Right lobe of liver (tissue), 6 donors: ENCODE measurements around the gene RAB3IL1. TPM values are rescaled to one million over a fixed set of nuclear protein-coding genes. Genes with fewer than 3 reads are reported as not detected.

ENCODE experiments used
- ATAC-seq, 4 donors: fragments of 200-7000 bp; cut with Tn5 transposase; one replicate each; pipeline ENCODE4 v1.9.1; 2020; ENCODE audit warnings: mild to moderate bottlenecking in 4 of 4, moderate library complexity in 4 of 4
- DNase-seq, 3 donors: peaks; one replicate each; pipeline ENCODE4 v3.0.0-alpha.2; 2020
- H3K27ac ChIP-seq, 3 donors: fragments of 200-600 bp; one replicate each; pipeline ENCODE4 v1.8.0; 2022
- H3K27me3 ChIP-seq, 2 donors: fragments of 200-600 bp; one replicate each; pipeline ENCODE4 v1.8.0; 2022
- H3K36me3 ChIP-seq, 4 donors: fragments of 200-600 bp; sonication (generic) in 1 of 4; one replicate each; pipeline versions ENCODE4 v1.5.1 to v1.8.0; 2017 to 2022; ENCODE audit warnings: control low read depth in 1 of 4
- H3K4me1 ChIP-seq, 4 donors: fragments of 200-600 bp; sonication (generic) in 1 of 4; one replicate each; pipeline versions ENCODE4 v1.5.1 to v1.8.0; 2017 to 2022; ENCODE audit warnings: control low read depth in 1 of 4
- H3K4me3 ChIP-seq, 3 donors: fragments of 200-600 bp; one replicate each; pipeline ENCODE4 v1.8.0; 2022
- H3K9me3 ChIP-seq, 4 donors: fragments of 200-600 bp; sonication (generic) in 1 of 4; one replicate each; pipeline versions ENCODE4 v1.5.1 to v1.8.0; 2017 to 2022; ENCODE audit warnings: control low read depth in 1 of 4
- POLR2A ChIP-seq: fragments of 450-650 bp; IDR thresholded peaks from one replicate; pipeline ENCODE4 v1.6.1; 2017; ENCODE audit warnings: antibody characterized with exemption, mild to moderate bottlenecking
- WGBS: methylation state at CpG from one replicate; pipeline ENCODE4 v1.1.6; 2018; ENCODE audit warnings: low coverage, low lambda C conversion rate; ENCODE audit not compliant: insufficient coverage; ENCODE audit errors: missing lambda C conversion rate; 5-methylcytosine and 5-hydroxymethylcytosine counted together
- intact Hi-C, 2 donors: fragments of 100-400 bp; cut with DNase I; formaldehyde crosslinking; loops; one replicate each; pipeline versions ENCODE4 v1.11.2 to v1.14.1; 2022
- total RNA-seq, 6 experiments: library from RNA; depleted of rRNA in 2 of 6; stranded (reverse); fragments of >200 nt in 2 of 6; fragmentation: NEBNext Ultra II Directional in 3 of 6; extraction: Animal tissue kit (Norgen Biotek cat#: 25700) in 3 of 6; gene quantifications; one replicate each; pipeline versions ENCODE4 v1.1.0 to v1.2.4, GENCODE V29; 2016 to 2023
- TF ChIP-seq, protein P1 (sequence below), 4 donors: fragments of 200-600 bp in 3 of 4; fragments of 450-650 bp in 1 of 4; IDR thresholded peaks; one replicate each; pipeline versions ENCODE4 v1.5.1 to v1.8.0; 2016 to 2022; ENCODE audit warnings: antibody characterized with exemption in 4 of 4, mild to moderate bottlenecking in 2 of 4
- donor health status: DM: no; HTN: yes; CAD: no.
- donor health status: DM: no; HTN: no; CAD: no.
- donor health status: DM: no; HTN: no; CAD: no.
- donor health status: DM: no; HTN: yes; CAD: no.
- donor health status: DM: no; HTN: yes; CAD: no.

Gene RAB3IL1
- total RNA-seq, 6 experiments from 2014 or later: 3.2 to 9.1 (median 4.2) TPM

DNA sequence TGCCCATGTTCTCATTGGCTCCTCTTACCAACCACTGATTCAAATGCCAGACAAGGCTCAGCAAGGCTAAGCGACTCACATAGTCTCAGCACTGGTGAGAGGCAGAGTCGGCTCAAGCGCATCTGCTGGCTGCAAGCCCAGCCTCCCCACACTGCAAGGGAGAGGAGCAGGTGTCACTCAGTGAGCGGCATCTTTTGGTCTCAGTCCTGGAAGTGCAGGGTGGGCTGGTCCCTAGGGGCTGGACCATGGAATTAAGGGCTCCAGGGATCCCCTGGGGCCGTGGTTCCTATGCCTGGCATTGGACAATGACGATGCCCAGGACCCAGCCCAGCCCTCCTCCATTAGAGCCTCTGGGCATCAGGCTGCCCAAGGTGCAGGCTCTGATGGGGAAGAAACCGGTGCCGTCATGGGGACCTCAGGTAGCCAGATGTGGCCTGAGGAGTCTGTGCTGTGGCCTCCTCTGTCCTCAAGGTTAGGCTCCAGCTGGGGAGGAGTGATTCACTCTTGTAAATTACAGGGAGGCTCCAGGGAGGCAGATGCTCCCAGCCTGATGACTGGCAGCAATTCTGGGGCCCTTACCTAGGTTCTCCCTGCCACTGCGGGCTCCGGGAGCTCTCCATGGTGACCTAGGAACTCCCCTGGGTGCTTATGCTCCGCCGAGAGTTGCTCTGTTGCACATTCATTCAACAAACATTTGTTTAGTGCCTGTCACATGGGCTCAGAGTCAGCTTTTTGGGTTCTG, 61.3 kb downstream of the RAB3IL1 start:
- Histone ChIP-seq H3K4me3 (no peak overlapping the region), H3K27ac (no peak overlapping the region), H3K36me3 (peaks cover 0 to 5% (median 0%) of the 10 kb centered on the region in 4 donors), H3K9me3 (no peaks in the 10 kb centered on the region), H3K4me1 (no peaks in the 10 kb centered on the region), H3K27me3 (no peaks in the 10 kb centered on the region)
- TF ChIP-seq POLR2A: no peak
- TF ChIP-seq, protein P1, sequence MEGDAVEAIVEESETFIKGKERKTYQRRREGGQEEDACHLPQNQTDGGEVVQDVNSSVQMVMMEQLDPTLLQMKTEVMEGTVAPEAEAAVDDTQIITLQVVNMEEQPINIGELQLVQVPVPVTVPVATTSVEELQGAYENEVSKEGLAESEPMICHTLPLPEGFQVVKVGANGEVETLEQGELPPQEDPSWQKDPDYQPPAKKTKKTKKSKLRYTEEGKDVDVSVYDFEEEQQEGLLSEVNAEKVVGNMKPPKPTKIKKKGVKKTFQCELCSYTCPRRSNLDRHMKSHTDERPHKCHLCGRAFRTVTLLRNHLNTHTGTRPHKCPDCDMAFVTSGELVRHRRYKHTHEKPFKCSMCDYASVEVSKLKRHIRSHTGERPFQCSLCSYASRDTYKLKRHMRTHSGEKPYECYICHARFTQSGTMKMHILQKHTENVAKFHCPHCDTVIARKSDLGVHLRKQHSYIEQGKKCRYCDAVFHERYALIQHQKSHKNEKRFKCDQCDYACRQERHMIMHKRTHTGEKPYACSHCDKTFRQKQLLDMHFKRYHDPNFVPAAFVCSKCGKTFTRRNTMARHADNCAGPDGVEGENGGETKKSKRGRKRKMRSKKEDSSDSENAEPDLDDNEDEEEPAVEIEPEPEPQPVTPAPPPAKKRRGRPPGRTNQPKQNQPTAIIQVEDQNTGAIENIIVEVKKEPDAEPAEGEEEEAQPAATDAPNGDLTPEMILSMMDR (IDR thresholded peaks at IDR 0.05): no peak
- intact Hi-C loops: no loop called here
- no peak for ATAC-seq
- no peak for DNase-seq
- WGBS: 59% methylated on average over 5 of the region's 12 CpGs

DNA sequence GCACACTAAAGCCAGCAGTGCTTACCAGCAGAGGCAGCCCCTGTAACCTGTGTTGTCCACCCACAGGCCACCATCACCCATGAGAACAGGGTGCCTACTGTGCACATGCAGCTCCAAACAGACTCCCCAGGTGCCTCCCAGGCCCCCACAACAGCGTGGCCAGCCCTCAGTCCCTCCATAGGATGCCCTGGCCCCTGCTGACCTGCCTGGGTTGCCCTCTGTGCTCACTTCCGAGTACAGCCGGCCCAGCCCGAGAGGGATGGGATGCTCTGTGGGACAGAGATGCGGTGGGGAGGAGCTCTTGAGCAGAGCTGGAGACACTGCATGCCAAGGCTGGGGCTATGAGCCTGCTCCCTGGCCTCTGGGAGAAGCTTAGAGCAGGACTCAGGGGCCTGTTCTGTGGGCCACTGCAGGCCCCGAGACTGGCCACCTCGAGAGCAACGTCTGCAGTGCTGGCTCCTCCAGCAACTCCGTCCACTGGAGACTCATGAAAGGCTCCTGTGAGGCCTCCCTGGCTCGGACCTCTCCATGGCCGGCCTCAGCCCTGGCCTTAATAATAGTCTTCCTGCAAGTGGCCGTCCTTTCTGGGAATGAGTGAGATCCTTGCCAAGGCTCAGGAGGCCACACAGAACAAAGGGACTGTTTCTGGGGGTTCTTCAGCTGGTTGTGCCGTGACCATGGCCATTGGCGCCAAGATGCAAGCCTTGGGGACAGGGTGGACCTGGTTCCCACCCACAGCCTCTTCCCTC, 62.2 kb downstream of the RAB3IL1 start:
- Histone ChIP-seq H3K4me3 (no peak overlapping the region), H3K27me3 (no peaks in the 10 kb centered on the region), H3K4me1 (no peaks in the 10 kb centered on the region), H3K36me3 (peaks cover 0 to 10% (median 0%) of the 10 kb centered on the region in 4 donors), H3K27ac (no peak overlapping the region), H3K9me3 (no peaks in the 10 kb centered on the region)
- DNase-seq (no peak), ATAC-seq (no peak)
- intact Hi-C loops: no loop called here
- TF ChIP-seq POLR2A: no peak
- TF ChIP-seq, protein P1 (IDR thresholded peaks at IDR 0.05): no peak
- 100% methylated on average over 2 of the region's 14 CpGs for WGBS

DNA sequence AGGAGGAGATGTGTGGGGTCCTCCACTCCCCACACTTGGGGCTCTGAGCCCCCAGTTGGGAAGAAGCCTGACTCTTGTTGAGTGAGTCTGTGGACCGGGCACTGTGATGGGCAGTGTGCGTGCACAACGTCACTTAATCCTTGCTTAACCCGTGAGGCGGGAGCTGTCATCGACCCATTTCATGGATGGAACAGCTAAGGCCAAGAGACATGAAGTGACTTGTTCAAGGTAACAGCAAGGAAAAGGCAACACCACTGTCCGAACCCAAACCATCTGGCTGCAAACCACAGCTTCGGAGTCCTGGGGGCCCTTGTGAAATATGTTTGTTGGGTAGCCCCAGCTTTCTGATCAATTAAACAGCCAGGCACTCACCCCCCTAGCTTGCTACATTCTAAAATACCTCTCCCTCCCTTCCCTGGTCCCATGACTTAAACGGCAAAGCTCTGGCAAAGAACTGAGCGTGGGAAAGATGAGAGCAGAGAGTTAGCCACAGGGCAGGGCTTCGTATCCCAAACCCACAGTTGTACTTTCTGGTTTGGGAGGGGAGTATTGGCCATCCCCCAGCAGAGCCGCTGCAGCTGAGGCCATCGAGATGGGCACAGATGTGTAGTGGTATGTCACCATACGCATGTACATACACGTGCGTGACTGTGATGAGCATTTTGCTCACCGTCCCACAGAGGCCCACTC, 63.0 kb downstream of the RAB3IL1 start:
- Histone ChIP-seq H3K27me3 (no peaks in the 10 kb centered on the region), H3K4me1 (no peaks in the 10 kb centered on the region), H3K9me3 (no peaks in the 10 kb centered on the region), H3K36me3 (peaks cover 0 to 15% (median under 1%) of the 10 kb centered on the region in 4 donors), H3K4me3 (no peak overlapping the region), H3K27ac (no peak overlapping the region)
- ATAC-seq (no peak), DNase-seq (no peak)
- 90% methylated on average over 5 of the region's 17 CpGs for WGBS
- no peak for TF ChIP-seq POLR2A
- TF ChIP-seq, protein P1 (IDR thresholded peaks at IDR 0.05): no peak
- intact Hi-C loops: no loop called here

DNA sequence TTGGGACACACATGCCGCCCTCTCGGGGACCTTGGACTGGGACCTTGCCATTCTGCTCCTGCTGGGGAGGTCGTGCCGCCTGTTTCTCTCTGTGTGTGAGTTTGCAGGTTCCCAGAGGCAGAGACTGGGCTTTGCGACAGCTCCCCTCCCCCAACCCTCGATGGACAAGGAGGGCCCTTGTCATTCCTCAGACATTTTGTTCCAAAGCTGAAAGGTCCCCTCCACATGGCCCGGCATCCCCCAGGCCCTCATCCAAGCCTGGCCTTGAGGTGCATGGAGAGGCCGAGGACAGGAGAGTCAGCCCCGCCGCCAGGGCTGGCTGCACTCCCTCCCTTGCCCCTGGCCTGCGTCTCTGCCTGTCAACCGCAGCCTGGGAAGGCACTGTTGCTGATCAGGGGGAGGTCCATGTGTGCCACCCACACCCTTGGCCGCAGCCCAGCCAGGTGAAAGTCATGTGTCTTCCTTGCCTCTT, 63.6 kb downstream of the RAB3IL1 start:
- no peaks in the 10 kb centered on the region for H3K27me3 ChIP-seq
- no peak overlapping the region for H3K4me3 ChIP-seq
- H3K9me3 ChIP-seq: no peaks in the 10 kb centered on the region
- no peak for DNase-seq
- no peak overlapping the region for H3K27ac ChIP-seq
- intact Hi-C loops: no loop called here
- 60% methylated on average over 1 of the region's 13 CpGs for whole genome bisulfite sequencing
- TF ChIP-seq, protein P1 (IDR thresholded peaks at IDR 0.05): no peak
- no peaks in the 10 kb centered on the region for H3K4me1 ChIP-seq
- ATAC-seq: no peak
- peaks cover 0 to 21% (median 3%) of the 10 kb centered on the region in 4 donors for H3K36me3 ChIP-seq
